Neural progenitor cell (in vitro differentiated cells): Measurements from ENCODE around the gene TBC1D30. TPM values are rescaled to one million over a fixed set of nuclear protein-coding genes. Genes with fewer than 3 reads are reported as not detected.

Source experiments
- DNase-seq: peaks from one replicate; pipeline ENCODE4 v3.0.0-alpha.2; 2016; ENCODE audit warnings: low spot score
- H2AFZ ChIP-seq: fragments of 200-600 bp; sonication (generic); replicated peaks from 2 replicates; pipeline ENCODE4 v1.6.1; 2016; ENCODE audit warnings: antibody characterized with exemption
- H3F3A ChIP-seq: fragments of 200-600 bp; sonication (generic); 2 replicates; pipeline ENCODE4 v1.6.1; 2016; ENCODE audit warnings: antibody characterized with exemption, low read depth
- H3K27ac ChIP-seq: fragments of 200-600 bp; sonication (generic); 2 replicates; pipeline ENCODE4 v1.5.1; 2016; ENCODE audit warnings: mild to moderate bottlenecking
- H3K27me3 ChIP-seq: fragments of 200-600 bp; sonication (generic); 2 replicates; pipeline ENCODE4 v1.6.1; 2016; ENCODE audit warnings: mild to moderate bottlenecking, moderate library complexity
- H3K36me3 ChIP-seq: fragments of 200-600 bp; sonication (generic); 2 replicates; pipeline ENCODE4 v1.5.1; 2016
- H3K4me1 ChIP-seq: fragments of 200-600 bp; sonication (generic); 2 replicates; pipeline ENCODE4 v1.6.1; 2016; ENCODE audit warnings: mixed run types
- H3K4me2 ChIP-seq: fragments of 200-600 bp; sonication (generic); 2 replicates; pipeline ENCODE4 v1.6.1; 2016
- H3K4me3 ChIP-seq: fragments of 200-600 bp; sonication (generic); 2 replicates; pipeline ENCODE4 v1.5.1; 2016
- H3K79me2 ChIP-seq: fragments of 200-600 bp; sonication (generic); 2 replicates; pipeline ENCODE4 v1.6.1; 2016; ENCODE audit warnings: low read depth
- H3K9ac ChIP-seq: fragments of 200-600 bp; sonication (generic); 2 replicates; pipeline ENCODE4 v1.6.1; 2016
- H3K9me3 ChIP-seq: fragments of 200-600 bp; sonication (generic); 2 replicates; pipeline ENCODE4 v1.5.1; 2016; ENCODE audit warnings: low read depth
- H4K20me1 ChIP-seq: fragments of 200-600 bp; sonication (generic); 2 replicates; pipeline ENCODE4 v1.6.1; 2016; ENCODE audit warnings: low read depth
- H3K27ac Mint-ChIP-seq: 3 replicates; pipeline ENCODE4 v1.8.0; 2021; ENCODE audit warnings: mixed read lengths
- H3K27me3 Mint-ChIP-seq: 2 replicates; pipeline ENCODE4 v1.8.0; 2022; ENCODE audit warnings: low read depth, mild to moderate bottlenecking, inconsistent platforms, moderate library complexity, mixed read lengths; ENCODE audit not compliant: insufficient read depth
- H3K36me3 Mint-ChIP-seq: 3 replicates; pipeline ENCODE4 v1.8.0; 2021; ENCODE audit warnings: mixed read lengths
- H3K4me1 Mint-ChIP-seq: 3 replicates; pipeline ENCODE4 v1.8.0; 2021; ENCODE audit warnings: mixed read lengths
- H3K4me3 Mint-ChIP-seq: 3 replicates; pipeline ENCODE4 v1.8.0; 2021; ENCODE audit warnings: mild to moderate bottlenecking, moderate library complexity, mixed read lengths
- H3K9me3 Mint-ChIP-seq: 3 replicates; pipeline ENCODE4 v1.8.0; 2020; ENCODE audit warnings: mixed read lengths
- EZH2 ChIP-seq: fragments of 200-600 bp; sonication (generic); IDR thresholded peaks from 2 replicates; pipeline ENCODE4 v1.6.1; 2017; ENCODE audit warnings: antibody characterized with exemption, mild to moderate bottlenecking, moderate library complexity
- EZH2phosphoT487 ChIP-seq: fragments of 200-600 bp; sonication (generic); IDR thresholded peaks from 2 replicates; pipeline ENCODE4 v1.6.1; 2017; ENCODE audit warnings: antibody characterized with exemption
- total RNA-seq: library from RNA; depleted of rRNA; stranded (reverse); fragments of >200 nt; gene quantifications from 2 replicates; pipeline ENCODE4 v1.2.3, GENCODE V29; 2015; ENCODE audit warnings: low replicate concordance
- TF ChIP-seq, protein P1 (sequence below): fragments of 200-600 bp; sonication (generic); IDR thresholded peaks from 2 replicates; pipeline ENCODE4 v1.5.1; 2017; ENCODE audit warnings: antibody characterized with exemption, mild to moderate bottlenecking

Gene TBC1D30
- total RNA-seq, 1 donor from 2014 or later, result 9.7 TPM

DNA sequence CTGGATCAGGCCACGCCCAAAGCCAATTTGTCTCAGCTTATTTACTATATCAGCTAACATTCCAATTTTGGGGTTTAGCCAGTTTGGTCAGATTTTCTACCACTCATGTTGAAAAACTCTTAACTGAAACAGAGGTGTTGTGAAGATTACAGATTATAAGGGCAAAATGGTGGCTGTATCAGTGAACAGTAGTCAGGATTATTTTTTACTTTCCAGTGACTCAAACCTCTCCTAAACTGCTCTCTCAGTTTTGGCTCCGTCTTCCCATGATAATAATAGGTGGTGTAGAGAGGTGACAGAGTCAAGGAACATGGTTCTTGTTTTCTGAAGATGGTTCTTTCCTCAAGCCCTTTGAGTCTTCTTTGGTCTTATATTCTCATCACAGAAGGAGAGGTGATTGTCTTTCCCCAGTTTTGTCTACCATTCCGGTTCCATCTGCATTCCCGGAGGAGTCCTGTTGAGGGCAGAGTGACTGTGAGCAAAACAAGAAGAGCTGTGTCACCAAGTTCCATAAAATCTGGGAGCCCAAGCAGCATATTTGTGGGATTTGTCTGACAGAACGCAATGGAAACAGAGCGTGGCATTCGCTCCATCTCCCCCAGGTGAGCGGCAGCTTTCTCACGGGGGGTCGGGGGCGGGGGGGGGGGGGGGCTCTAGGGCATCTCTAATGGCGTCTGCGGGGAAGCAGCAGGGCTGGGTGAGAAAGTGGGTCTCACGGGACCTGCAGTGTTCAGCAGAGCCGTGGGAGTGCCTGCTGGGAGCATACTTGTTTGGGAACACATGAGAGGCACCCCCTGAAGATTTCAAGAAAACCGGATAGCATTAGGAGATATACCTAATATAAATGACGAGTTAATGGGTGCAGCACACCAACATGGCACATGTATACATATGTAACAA lies 59.1 kb downstream of the TBC1D30 start:
- no peak overlapping the region for H2AFZ ChIP-seq
- no peak overlapping the region for H3K9ac ChIP-seq
- no peaks in the 10 kb centered on the region for H3K36me3 ChIP-seq
- no peak overlapping the region for H3K27ac Mint-ChIP-seq
- no peak overlapping the region for H3K4me2 ChIP-seq
- no peaks in the 10 kb centered on the region for H3K9me3 ChIP-seq
- no peaks in the 10 kb centered on the region for H3K79me2 ChIP-seq
- H3K27me3 Mint-ChIP-seq, result peaks cover 2% of the 10 kb centered on the region
- H3K36me3 Mint-ChIP-seq, result no peaks in the 10 kb centered on the region
- no peak overlapping the region for H3K27ac ChIP-seq
- H3K4me3 Mint-ChIP-seq, result no peak overlapping the region
- DNase-seq, result peak; percentile 35
- no peaks in the 10 kb centered on the region for H3K27me3 ChIP-seq
- no peaks in the 10 kb centered on the region for H3K4me1 ChIP-seq
- H3F3A ChIP-seq, result no peaks in the 10 kb centered on the region
- peaks cover 2% of the 10 kb centered on the region for H3K4me1 Mint-ChIP-seq
- H4K20me1 ChIP-seq, result no peaks in the 10 kb centered on the region
- H3K4me3 ChIP-seq, result no peak overlapping the region
- TF ChIP-seq EZH2phosphoT487, result no peak
- TF ChIP-seq, protein P1, sequence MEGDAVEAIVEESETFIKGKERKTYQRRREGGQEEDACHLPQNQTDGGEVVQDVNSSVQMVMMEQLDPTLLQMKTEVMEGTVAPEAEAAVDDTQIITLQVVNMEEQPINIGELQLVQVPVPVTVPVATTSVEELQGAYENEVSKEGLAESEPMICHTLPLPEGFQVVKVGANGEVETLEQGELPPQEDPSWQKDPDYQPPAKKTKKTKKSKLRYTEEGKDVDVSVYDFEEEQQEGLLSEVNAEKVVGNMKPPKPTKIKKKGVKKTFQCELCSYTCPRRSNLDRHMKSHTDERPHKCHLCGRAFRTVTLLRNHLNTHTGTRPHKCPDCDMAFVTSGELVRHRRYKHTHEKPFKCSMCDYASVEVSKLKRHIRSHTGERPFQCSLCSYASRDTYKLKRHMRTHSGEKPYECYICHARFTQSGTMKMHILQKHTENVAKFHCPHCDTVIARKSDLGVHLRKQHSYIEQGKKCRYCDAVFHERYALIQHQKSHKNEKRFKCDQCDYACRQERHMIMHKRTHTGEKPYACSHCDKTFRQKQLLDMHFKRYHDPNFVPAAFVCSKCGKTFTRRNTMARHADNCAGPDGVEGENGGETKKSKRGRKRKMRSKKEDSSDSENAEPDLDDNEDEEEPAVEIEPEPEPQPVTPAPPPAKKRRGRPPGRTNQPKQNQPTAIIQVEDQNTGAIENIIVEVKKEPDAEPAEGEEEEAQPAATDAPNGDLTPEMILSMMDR, result peak; percentile 33
- no peaks in the 10 kb centered on the region for H3K9me3 Mint-ChIP-seq

DNA sequence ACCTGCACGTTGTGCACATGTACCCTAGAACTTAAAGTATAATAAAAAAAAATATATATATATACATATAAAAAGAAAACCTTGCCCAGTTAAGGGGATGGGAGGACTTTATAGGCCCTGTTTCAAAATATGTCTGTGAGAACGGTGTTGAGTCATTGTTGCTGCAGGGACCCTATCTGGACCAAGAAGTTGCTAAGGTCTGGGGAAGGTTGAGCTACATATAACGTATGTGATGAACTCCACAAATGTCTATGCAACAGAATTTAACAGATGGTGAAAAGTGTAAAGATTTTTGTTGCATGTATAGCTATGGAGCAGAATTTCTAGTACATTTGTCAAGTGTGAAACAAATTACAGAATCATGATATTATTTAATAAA lies 59.7 kb downstream of the TBC1D30 start:
- DNase-seq, result no peak
- Histone ChIP-seq H3K9me3 (no peaks in the 10 kb centered on the region), H3F3A (no peaks in the 10 kb centered on the region), H3K4me1 (no peaks in the 10 kb centered on the region), H4K20me1 (no peaks in the 10 kb centered on the region), H3K9ac (no peak overlapping the region), H3K4me3 (no peak overlapping the region), H2AFZ (no peak overlapping the region), H3K27ac (no peak overlapping the region), H3K4me2 (no peak overlapping the region), H3K27me3 (no peaks in the 10 kb centered on the region), H3K36me3 (no peaks in the 10 kb centered on the region), H3K79me2 (no peaks in the 10 kb centered on the region)
- H3K27ac Mint-ChIP-seq, result no peak overlapping the region
- peaks cover 2% of the 10 kb centered on the region for H3K4me1 Mint-ChIP-seq
- TF ChIP-seq, protein P1, result no peak
- TF ChIP-seq EZH2phosphoT487 (no peak), EZH2 (no peak)
- H3K4me3 Mint-ChIP-seq, result no peak overlapping the region
- H3K27me3 Mint-ChIP-seq, result peaks cover 7% of the 10 kb centered on the region
- H3K36me3 Mint-ChIP-seq, result no peaks in the 10 kb centered on the region
- H3K9me3 Mint-ChIP-seq, result no peaks in the 10 kb centered on the region

DNA sequence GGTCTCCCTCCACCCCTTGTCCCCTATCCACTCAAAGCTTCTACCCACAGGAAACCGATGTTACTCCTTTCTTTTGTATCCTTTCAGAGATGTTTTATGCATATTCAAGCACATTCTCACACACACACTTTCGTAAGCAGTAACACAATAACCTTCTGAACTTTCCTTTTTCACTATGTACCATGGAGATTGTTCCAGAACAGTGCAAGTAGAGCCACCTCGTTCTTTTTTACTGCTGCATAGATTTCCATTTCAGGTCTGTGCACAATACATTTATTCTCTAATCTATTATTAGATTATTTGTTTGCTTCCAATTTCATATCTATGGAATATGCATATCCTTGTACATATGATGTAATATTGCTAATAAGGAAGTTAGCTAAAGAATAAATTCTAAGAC lies 60.3 kb downstream of the TBC1D30 start:
- Histone ChIP-seq H3K4me3 (no peak overlapping the region), H3K9ac (no peak overlapping the region), H3K9me3 (no peaks in the 10 kb centered on the region), H3K79me2 (no peaks in the 10 kb centered on the region), H3K4me1 (no peaks in the 10 kb centered on the region), H3F3A (no peaks in the 10 kb centered on the region), H2AFZ (no peak overlapping the region), H3K27ac (no peak overlapping the region), H3K36me3 (no peaks in the 10 kb centered on the region), H3K27me3 (no peaks in the 10 kb centered on the region), H3K4me2 (no peak overlapping the region), H4K20me1 (no peaks in the 10 kb centered on the region)
- no peak for DNase-seq
- TF ChIP-seq EZH2phosphoT487, result no peak
- no peak for TF ChIP-seq EZH2
- TF ChIP-seq, protein P1, result no peak
- Mint-ChIP-seq H3K9me3 (no peaks in the 10 kb centered on the region), H3K36me3 (no peaks in the 10 kb centered on the region), H3K4me3 (no peak overlapping the region), H3K27ac (no peak overlapping the region), H3K4me1 (peaks cover 2% of the 10 kb centered on the region), H3K27me3 (peaks cover 7% of the 10 kb centered on the region)
